HG03457 (cell line): ENCODE results near the gene CASS4.

ENCODE experiments used
- ATAC-seq: cut with Tn5 transposase; IDR thresholded peaks from one replicate; pipeline ENCODE4 v1.9.1; 2021; ENCODE audit warnings: moderate number of reproducible peaks; ENCODE audit not compliant: unreplicated experiment

The CASS4 gene

DNA sequence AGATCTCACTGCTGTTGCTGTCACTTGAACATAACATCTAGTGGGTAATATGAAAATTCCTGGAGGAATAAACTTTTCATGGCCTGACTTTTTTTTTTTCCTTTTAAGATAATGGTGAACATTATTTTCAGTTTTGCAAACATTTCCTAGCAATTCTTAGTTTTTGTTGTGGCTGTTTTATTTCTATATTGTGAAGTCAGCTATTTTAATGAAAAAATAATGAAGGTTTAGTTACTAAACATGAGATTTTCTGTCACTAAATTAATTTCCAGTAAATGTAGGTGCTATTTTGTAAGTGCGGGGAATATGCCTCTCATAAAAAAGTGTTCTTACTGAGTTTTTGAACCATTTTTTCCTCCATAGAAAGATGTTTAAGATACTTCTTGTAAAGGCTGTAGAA, 89.1 kb downstream of the CASS4 start:
- no peak for ATAC-seq

DNA sequence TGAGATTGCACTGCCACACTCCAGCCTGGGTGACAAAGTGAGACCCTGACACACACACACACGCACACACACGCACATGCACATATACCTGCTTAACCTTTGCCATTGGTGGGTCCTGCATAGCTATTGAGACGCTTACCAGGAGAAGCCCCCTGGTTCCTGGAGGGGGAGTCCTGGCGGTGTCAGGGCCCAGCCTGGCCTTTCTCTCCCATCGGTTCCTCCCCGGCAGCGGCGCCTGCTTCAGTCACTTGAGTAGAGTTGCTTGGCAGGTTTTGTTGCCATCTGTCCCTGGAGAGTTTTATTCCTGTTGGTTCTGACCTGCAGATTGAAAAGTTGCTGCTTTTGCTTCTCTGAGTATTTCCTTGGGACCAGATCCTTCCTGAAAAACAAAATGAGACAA, 91.9 kb downstream of the CASS4 start:
- ATAC-seq = no peak

DNA sequence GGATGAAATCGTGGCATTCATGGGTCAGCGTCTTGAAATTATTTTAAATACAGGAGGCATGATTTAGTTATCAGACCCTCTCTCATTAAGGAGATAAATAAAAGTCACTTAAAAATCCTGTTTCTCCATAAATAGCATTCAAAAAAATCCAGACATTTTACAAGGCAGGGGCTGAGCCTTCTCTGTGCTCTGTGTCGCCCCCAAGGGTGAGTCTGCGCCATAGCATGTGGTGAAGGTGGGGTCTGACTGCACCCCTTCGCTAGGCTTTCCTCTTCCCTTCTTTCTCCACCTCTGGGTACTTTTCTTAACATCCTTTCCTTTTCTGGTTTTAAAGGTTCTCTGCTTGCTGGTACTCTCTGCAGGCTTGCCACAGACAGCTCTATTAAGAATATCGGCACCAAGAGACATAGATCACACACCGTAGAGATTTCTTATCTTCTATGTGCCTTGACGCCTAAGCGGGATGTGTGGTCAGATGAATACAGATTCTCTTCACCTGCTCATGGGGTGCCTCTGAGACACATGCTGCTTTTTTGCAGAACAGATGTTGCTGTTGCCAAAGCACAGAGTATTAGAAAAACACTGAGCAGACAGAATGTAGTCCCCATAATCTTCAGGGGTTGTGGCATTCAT, 92.4 kb downstream of the CASS4 start:
- ATAC-seq = no peak

DNA sequence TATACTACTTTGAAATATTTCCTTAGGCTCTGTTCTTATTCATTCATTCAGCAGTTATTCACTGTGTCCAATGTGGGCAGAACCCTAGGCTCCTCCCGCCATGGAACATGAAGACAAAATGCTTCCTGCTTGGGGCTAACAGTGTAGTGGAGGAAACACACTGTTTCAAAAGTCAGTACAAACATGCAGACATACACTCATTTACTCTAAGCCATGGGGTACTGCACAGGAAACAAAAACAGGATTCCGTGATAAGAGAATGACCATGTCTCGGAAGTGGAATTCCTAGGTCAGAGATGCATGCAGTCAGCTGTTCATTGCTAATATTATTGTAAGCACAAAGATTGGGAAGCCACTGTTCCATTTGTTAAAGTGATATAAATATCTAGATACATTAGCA, 94.0 kb downstream of the CASS4 start:
- no peak for ATAC-seq
